Activated CD4-positive, alpha-beta T cell treated with anti-CD3 and anti-CD28 coated beads for 1 hour (primary cell): ENCODE results near the gene PCCA.
"Not testable (repeated sequence)": the region's sequence is repeated elsewhere in the genome, so short reads cannot be mapped to it uniquely, and the experiment has no call there.

Experiments
- DNase-seq: peaks from one replicate; pipeline ENCODE4 v3.0.0-alpha.2; 2020

PCCA gene

GRCh38 chr13:100088644-100089464 is at the start of gene PCCA:
Gene PCCA, plus strand, starts transcription at chr13:100089093. Its CDS starts 28 bp downstream, at chr13:100089121.
- DNase-seq, result peak; percentile 55

- no peak for DNase-seq
These were observed 49.2 kb upstream of the PCCA start for GRCh38 chr13:100039740-100040139.

GRCh38 chr13:100040196-100040595 is 48.7 kb upstream of the PCCA start:
- DNase-seq, result no peak

GRCh38 chr13:100044936-100045335 is 44.0 kb upstream of the PCCA start:
- DNase-seq, result no peak

GRCh38 chr13:100045355-100045754 is 43.5 kb upstream of the PCCA start:
- no peak for DNase-seq

GRCh38 chr13:100051070-100051469 is 37.8 kb upstream of the PCCA start:
- DNase-seq, result no peak

- DNase-seq, result no peak
These were observed 29.1 kb upstream of the PCCA start for GRCh38 chr13:100059827-100060226.

GRCh38 chr13:100063333-100063732 is 25.6 kb upstream of the PCCA start:
- DNase-seq, result no peak

GRCh38 chr13:100063906-100064305 is 25.0 kb upstream of the PCCA start:
- no peak for DNase-seq

GRCh38 chr13:100068133-100068931 is 20.6 kb upstream of the PCCA start:
- no peak for DNase-seq

- no peak for DNase-seq
These were observed 19.6 kb upstream of the PCCA start for GRCh38 chr13:100069278-100069677.

GRCh38 chr13:100075700-100076587 is 12.9 kb upstream of the PCCA start:
- no peak for DNase-seq

GRCh38 chr13:100079003-100079402 is 9.9 kb upstream of the PCCA start:
- DNase-seq, result not testable (repeated sequence)

- DNase-seq, result not testable (repeated sequence)
These were observed 5.5 kb upstream of the PCCA start for GRCh38 chr13:100083401-100083800.

GRCh38 chr13:100088273-100088643 is 635 bp upstream of the PCCA start:
- no peak for DNase-seq

- no peak for DNase-seq
These were observed 656 bp downstream of the PCCA start for GRCh38 chr13:100089465-100090032.

- DNase-seq, result no peak
These were observed 2.0 kb downstream of the PCCA start for GRCh38 chr13:100090861-100091260.

GRCh38 chr13:100091391-100091790 is 2.5 kb downstream of the PCCA start:
- no peak for DNase-seq

GRCh38 chr13:100092273-100092672 is 3.4 kb downstream of the PCCA start:
- not testable (repeated sequence) for DNase-seq

- no peak for DNase-seq
These were observed 6.6 kb downstream of the PCCA start for GRCh38 chr13:100095498-100095897.

- DNase-seq, result no peak
These were observed 7.6 kb downstream of the PCCA start for GRCh38 chr13:100096526-100096925.

GRCh38 chr13:100097821-100098220 is 8.9 kb downstream of the PCCA start:
- DNase-seq, result no peak
